MCF 10A (cell line): ENCODE data around the gene B3GNT9. TPM values are rescaled to one million over a fixed set of nuclear protein-coding genes. Genes with fewer than 3 reads are reported as not detected.
"Not testable (repeated sequence)": the region's sequence is repeated elsewhere in the genome, so short reads cannot be mapped to it uniquely, and the experiment has no call there.

Source experiments
- BruUV-seq: library from RNA; stranded (reverse); fragments of 400-500 nt; replicated peaks from 2 replicates; lab custom pipeline; 2021; lab: Mats Ljungman, UMichigan
- CTCF ChIA-PET: fragments of 300-600 bp; sonication (Branson Sonifier 250); formaldehyde crosslinking; extraction: SDS; loops from one replicate; lab custom pipeline; 2021; ENCODE audit warnings: antibody characterized with exemption, inconsistent platforms; lab: Yijun Ruan, JAX
- POLR2A ChIA-PET: fragments of 300-600, 350-650 bp; sonication (Branson Sonifier 250); formaldehyde crosslinking; extraction: SDS; loops from one replicate; lab custom pipeline; 2020; ENCODE audit warnings: antibody characterized with exemption, inconsistent platforms; lab: Yijun Ruan, JAX
- DNase-seq: peaks from one replicate; pipeline ENCODE4 v3.0.0-alpha.2; 2018; ENCODE audit not compliant: unreplicated experiment
- H3K27ac Mint-ChIP-seq: one replicate; pipeline ENCODE4 v1.8.0; 2022; ENCODE audit warnings: mild to moderate bottlenecking, low read depth, mixed read lengths; ENCODE audit not compliant: unreplicated experiment
- H3K27me3 Mint-ChIP-seq: one replicate; pipeline ENCODE4 v1.8.0; 2022; ENCODE audit warnings: mixed read lengths; ENCODE audit not compliant: insufficient read depth, unreplicated experiment
- H3K36me3 Mint-ChIP-seq: one replicate; pipeline ENCODE4 v1.8.0; 2022; ENCODE audit warnings: mild to moderate bottlenecking, moderate library complexity, mixed read lengths; ENCODE audit not compliant: insufficient read depth, unreplicated experiment
- H3K4me1 Mint-ChIP-seq: one replicate; pipeline ENCODE4 v1.8.0; 2022; ENCODE audit warnings: mixed read lengths; ENCODE audit not compliant: insufficient read depth, unreplicated experiment
- H3K4me3 Mint-ChIP-seq: one replicate; pipeline ENCODE4 v1.8.0; 2022; ENCODE audit warnings: mild to moderate bottlenecking, moderate library complexity, mixed read lengths; ENCODE audit not compliant: unreplicated experiment
- H3K9me3 Mint-ChIP-seq: one replicate; pipeline ENCODE4 v1.8.0; 2022; ENCODE audit warnings: mixed read lengths; ENCODE audit not compliant: unreplicated experiment
- CTCF ChIP-seq: fragments of 200-600 bp; IDR thresholded peaks from one replicate; pipeline ENCODE4 v1.8.0; 2022; ENCODE audit warnings: antibody characterized with exemption, mild to moderate bottlenecking; ENCODE audit not compliant: unreplicated experiment
- intact Hi-C: fragments of 100-400 bp; cut with micrococcal nuclease; formaldehyde crosslinking; loops from 2 replicates; pipeline ENCODE4 v1.14.1; 2022
- total RNA-seq: library from RNA; stranded (reverse); gene quantifications from 2 replicates; pipeline ENCODE4 v1.2.3, GENCODE V29; 2022

B3GNT9 gene
- total RNA-seq, 1 experiment from 2014 or later, result 0.84 TPM

GRCh38 chr16:67128887-67129286, 21.9 kb downstream of the B3GNT9 start:
- Mint-ChIP-seq H3K36me3 (peaks cover 50% of the 10 kb centered on the region), H3K27ac (no peak overlapping the region), H3K9me3 (no peaks in the 10 kb centered on the region), H3K4me1 (no peaks in the 10 kb centered on the region), H3K4me3 (no peak overlapping the region), H3K27me3 (no peaks in the 10 kb centered on the region)
- DNase-seq, result no peak
- ChIA-PET CTCF (interaction anchor here (0.6 to 1.7 kb wide), 6 partner anchors 11 to 239 kb away, joined by 3 to 6 read pairs (median 4); no protein-coding TSS in a partner anchor), POLR2A (no interaction called here)
- no TSS peak for BruUV-seq
- intact Hi-C loops, result no loop called here
- TF ChIP-seq CTCF, result no peak

- no TSS peak for BruUV-seq
- no peaks in the 10 kb centered on the region for H3K9me3 Mint-ChIP-seq
- intact Hi-C loops, result no loop called here
- no peaks in the 10 kb centered on the region for H3K27me3 Mint-ChIP-seq
- H3K4me1 Mint-ChIP-seq, result no peaks in the 10 kb centered on the region
- H3K36me3 Mint-ChIP-seq, result peaks cover 46% of the 10 kb centered on the region
- TF ChIP-seq CTCF, result no peak
- H3K4me3 Mint-ChIP-seq, result no peak overlapping the region
- no peak overlapping the region for H3K27ac Mint-ChIP-seq
- ChIA-PET CTCF (interaction anchor here (0.6 to 1.7 kb wide), 5 partner anchors 11 to 238 kb away, joined by 3 to 6 read pairs (median 5); no protein-coding TSS in a partner anchor), POLR2A (no interaction called here)
- DNase-seq, result no peak
Observed at GRCh38 chr16:67128417-67128816, 22.4 kb downstream of the B3GNT9 start.

- H3K27me3 Mint-ChIP-seq, DNase-seq, BruUV-seq, H3K9me3 Mint-ChIP-seq, H3K4me1 Mint-ChIP-seq, H3K27ac Mint-ChIP-seq, H3K4me3 Mint-ChIP-seq, CTCF ChIA-PET, POLR2A ChIA-PET, intact Hi-C loops: not testable (repeated sequence)
- peaks cover 55% of the 10 kb centered on the region for H3K36me3 Mint-ChIP-seq
Observed at GRCh38 chr16:67122799-67123198, 28.0 kb downstream of the B3GNT9 start.

GRCh38 chr16:67120025-67120424, 30.8 kb downstream of the B3GNT9 start:
- POLR2A ChIA-PET, result interaction anchor here (0.6 to 1.2 kb wide), 2 partner anchors 16 to 92 kb away, joined by 3 read pairs; no protein-coding TSS in a partner anchor
- no TSS peak for BruUV-seq
- Mint-ChIP-seq H3K4me1 (peaks cover 8% of the 10 kb centered on the region), H3K36me3 (peaks cover 49% of the 10 kb centered on the region), H3K27ac (no peak overlapping the region), H3K4me3 (no peak overlapping the region), H3K9me3 (no peaks in the 10 kb centered on the region), H3K27me3 (no peaks in the 10 kb centered on the region)
- CTCF ChIA-PET, result interaction anchor here (0.7 to 0.9 kb wide), 2 partner anchors 19 to 216 kb away, joined by 3 read pairs; no protein-coding TSS in a partner anchor
- DNase-seq, result no peak
- intact Hi-C loops, result no loop called here
- no peak for TF ChIP-seq CTCF
